CD8-positive, alpha-beta memory T cell (primary cell): ENCODE results near the gene MRPS26. TPM values are rescaled to one million over a fixed set of nuclear protein-coding genes. Genes with fewer than 3 reads are reported as not detected.

ENCODE experiments used
- CTCF ChIA-PET: fragments of 350-600 bp; sonication (Branson Sonifier 250); formaldehyde crosslinking; loops from one replicate; lab custom pipeline; 2021; ENCODE audit warnings: antibody characterized with exemption; lab: Charles Lee
- POLR2A ChIA-PET: fragments of 350-600 bp; sonication (Branson Sonifier 250); formaldehyde crosslinking; loops from one replicate; lab custom pipeline; 2021; ENCODE audit warnings: antibody characterized with exemption; lab: Charles Lee
- DNase-seq, 5 donors: peaks; one replicate each; pipeline versions ENCODE4 v3.0.0 to v3.0.0-alpha.2; 2020 to 2022; ENCODE audit warnings: mixed read lengths in 1 of 5
- H3K27ac ChIP-seq: one replicate; pipeline ENCODE4 v1.7.0; 2013; ENCODE audit warnings: low read depth, mild to moderate bottlenecking, low read length, moderate library complexity
- H3K27me3 ChIP-seq: 2 replicates; pipeline ENCODE4 v1.7.0; 2013; ENCODE audit warnings: low read length, mild to moderate bottlenecking; ENCODE audit not compliant: insufficient read depth, poor library complexity, severe bottlenecking
- H3K36me3 ChIP-seq: 2 replicates; pipeline ENCODE4 v1.7.0; 2013; ENCODE audit warnings: mild to moderate bottlenecking, low read length, moderate library complexity; ENCODE audit not compliant: insufficient read depth
- H3K4me1 ChIP-seq: 2 replicates; pipeline ENCODE4 v1.7.0; 2013; ENCODE audit warnings: mild to moderate bottlenecking, low read length, moderate library complexity; ENCODE audit not compliant: insufficient read depth
- H3K4me3 ChIP-seq: 2 replicates; pipeline ENCODE4 v1.7.0; 2013; ENCODE audit warnings: mild to moderate bottlenecking, low read length
- H3K9me3 ChIP-seq: 2 replicates; pipeline ENCODE4 v1.7.0; 2013; ENCODE audit warnings: mild to moderate bottlenecking, low read length
- H3K27ac Mint-ChIP-seq, 8 donors: one replicate each; pipeline ENCODE4 v1.8.0; 2020 to 2021; ENCODE audit warnings: mixed read lengths in 8 of 8, mild to moderate bottlenecking in 6 of 8, inconsistent platforms in 3 of 8, moderate library complexity in 3 of 8
- H3K27me3 Mint-ChIP-seq, 2 donors: one replicate each; pipeline ENCODE4 v1.8.0; 2020 to 2021; ENCODE audit warnings: mixed read lengths in 2 of 2, mild to moderate bottlenecking in 1 of 2, moderate library complexity in 1 of 2
- H3K36me3 Mint-ChIP-seq, 3 donors: one replicate each; pipeline ENCODE4 v1.8.0; 2020 to 2021; ENCODE audit warnings: mixed read lengths in 3 of 3, inconsistent platforms in 1 of 3, mild to moderate bottlenecking in 1 of 3
- H3K4me1 Mint-ChIP-seq, 3 donors: one replicate each; pipeline ENCODE4 v1.8.0; 2020 to 2021; ENCODE audit warnings: mixed read lengths in 3 of 3, inconsistent platforms in 1 of 3, mild to moderate bottlenecking in 1 of 3
- H3K4me3 Mint-ChIP-seq, 7 donors: one replicate each; pipeline ENCODE4 v1.8.0; 2020 to 2021; ENCODE audit warnings: mixed read lengths in 7 of 7, mild to moderate bottlenecking in 6 of 7, moderate library complexity in 4 of 7, inconsistent platforms in 2 of 7
- H3K9me3 Mint-ChIP-seq, 5 donors: one replicate each; pipeline ENCODE4 v1.8.0; 2020 to 2022; ENCODE audit warnings: mixed read lengths in 5 of 5, mild to moderate bottlenecking in 3 of 5, moderate library complexity in 2 of 5, inconsistent platforms in 1 of 5
- polyA plus RNA-seq: library from polyadenylated mRNA; unstranded; fragments of 300-500 nt; fragmentation: Illumina TruSeq; gene quantifications from one replicate; pipeline ENCODE4 v1.2.3, GENCODE V29; 2021
- total RNA-seq, 2 experiments: library from RNA; stranded (reverse); gene quantifications; one replicate each; pipeline ENCODE4 v1.2.3, GENCODE V29; 2021

The MRPS26 gene
- total and polyA plus RNA-seq, 3 experiments from 2014 or later, result 61.9 to 90.8 (median 89.8) TPM

- Mint-ChIP-seq H3K4me1 (no peaks in the 10 kb centered on the region), H3K27me3 (peaks cover 0 to 2% of the 10 kb centered on the region in 2 donors), H3K27ac (no peak overlapping the region), H3K36me3 (peaks cover 0 to 63% (median 10%) of the 10 kb centered on the region in 3 donors), H3K4me3 (no peak overlapping the region), H3K9me3 (no peaks in the 10 kb centered on the region)
- H3K4me3 ChIP-seq, result no peak overlapping the region
- peaks cover 41% of the 10 kb centered on the region for H3K36me3 ChIP-seq
- H3K27ac ChIP-seq, result no peak overlapping the region
- H3K27me3 ChIP-seq, result no peaks in the 10 kb centered on the region
- CTCF ChIA-PET, result no interaction called here
- H3K4me1 ChIP-seq, result no peaks in the 10 kb centered on the region
- H3K9me3 ChIP-seq, result no peaks in the 10 kb centered on the region
- no peak for DNase-seq
- POLR2A ChIA-PET, result no interaction called here
Measured at GRCh38 chr20:3032624-3033023, 13.2 kb upstream of the MRPS26 start.

- H3K27ac ChIP-seq, result no peak overlapping the region
- H3K4me3 ChIP-seq, result no peak overlapping the region
- H3K4me1 Mint-ChIP-seq, result peaks cover 4 to 11% (median 4%) of the 10 kb centered on the region in 3 donors
- no peaks in the 10 kb centered on the region for H3K9me3 ChIP-seq
- no peaks in the 10 kb centered on the region for H3K27me3 ChIP-seq
- no peaks in the 10 kb centered on the region for H3K9me3 Mint-ChIP-seq
- POLR2A ChIA-PET, result interaction anchor here (0.6 kb wide), 1 partner anchor 12 kb away, joined by 3 read pairs; no protein-coding TSS in a partner anchor
- no peak for DNase-seq
- peaks cover 0 to 68% (median 20%) of the 10 kb centered on the region in 3 donors for H3K36me3 Mint-ChIP-seq
- no peaks in the 10 kb centered on the region for H3K4me1 ChIP-seq
- H3K27ac Mint-ChIP-seq, result peak overlapping the region in 1 of 8 donors; percentile 17
- H3K36me3 ChIP-seq, result peaks cover 52% of the 10 kb centered on the region
- H3K4me3 Mint-ChIP-seq, result no peak overlapping the region
- H3K27me3 Mint-ChIP-seq, result peaks cover 0 to 3% of the 10 kb centered on the region in 2 donors
- CTCF ChIA-PET, result no interaction called here
Measured at GRCh38 chr20:3037654-3038053, 8.2 kb upstream of the MRPS26 start.

GRCh38 chr20:3038454-3038853, 7.4 kb upstream of the MRPS26 start:
- Histone ChIP-seq H3K9me3 (no peaks in the 10 kb centered on the region), H3K4me3 (no peak overlapping the region), H3K36me3 (peaks cover 52% of the 10 kb centered on the region), H3K27ac (no peak overlapping the region), H3K27me3 (no peaks in the 10 kb centered on the region), H3K4me1 (no peaks in the 10 kb centered on the region)
- Mint-ChIP-seq H3K4me3 (no peak overlapping the region), H3K4me1 (peaks cover 4 to 11% (median 4%) of the 10 kb centered on the region in 3 donors), H3K36me3 (peaks cover 0 to 68% (median 20%) of the 10 kb centered on the region in 3 donors), H3K9me3 (no peaks in the 10 kb centered on the region), H3K27me3 (peaks cover 0 to 3% of the 10 kb centered on the region in 2 donors), H3K27ac (peak overlapping the region in 3 of 8 donors; percentile 12 to 76 (median 34))
- no peak for DNase-seq
- POLR2A ChIA-PET, result interaction anchor here (0.6 kb wide), 1 partner anchor 13 kb away, joined by 3 read pairs; no protein-coding TSS in a partner anchor
- CTCF ChIA-PET, result no interaction called here

- H3K9me3 Mint-ChIP-seq, result no peaks in the 10 kb centered on the region
- H3K27me3 ChIP-seq, result no peaks in the 10 kb centered on the region
Measured at GRCh38 chr20:3039426-3039825, 6.4 kb upstream of the MRPS26 start.

GRCh38 chr20:3040086-3040485, 5.8 kb upstream of the MRPS26 start:
- POLR2A ChIA-PET, result no interaction called here

More at GRCh38 chr20:3039426-3039825, 6.4 kb upstream of the MRPS26 start:
- peaks cover 0 to 62% (median 20%) of the 10 kb centered on the region in 3 donors for H3K36me3 Mint-ChIP-seq
- H3K4me1 Mint-ChIP-seq, result peaks cover 4 to 11% (median 4%) of the 10 kb centered on the region in 3 donors
- H3K4me3 Mint-ChIP-seq, result peak overlapping the region in 1 of 7 donors; percentile 71
- peak overlapping the region in 3 of 8 donors; percentile 17 to 74 (median 40) for H3K27ac Mint-ChIP-seq
- ChIA-PET POLR2A (no interaction called here), CTCF (no interaction called here)
- H3K36me3 ChIP-seq, result peaks cover 52% of the 10 kb centered on the region
- H3K27ac ChIP-seq, result no peak overlapping the region
- peaks cover 0 to 5% of the 10 kb centered on the region in 2 donors for H3K27me3 Mint-ChIP-seq
- no peak overlapping the region for H3K4me3 ChIP-seq
- DNase-seq, result no peak
- no peaks in the 10 kb centered on the region for H3K9me3 ChIP-seq
- no peaks in the 10 kb centered on the region for H3K4me1 ChIP-seq

GRCh38 chr20:3041854-3042409, 3.9 kb upstream of the MRPS26 start:
- Histone ChIP-seq H3K27me3 (no peaks in the 10 kb centered on the region), H3K27ac (no peak overlapping the region), H3K4me1 (peaks cover 8% of the 10 kb centered on the region), H3K36me3 (peaks cover 29% of the 10 kb centered on the region), H3K9me3 (no peaks in the 10 kb centered on the region), H3K4me3 (no peak overlapping the region)
- Mint-ChIP-seq H3K27ac (peak overlapping the region in 5 of 8 donors; percentile 11 to 82 (median 36)), H3K4me1 (peaks cover 14 to 21% (median 18%) of the 10 kb centered on the region in 3 donors), H3K36me3 (peaks cover 0 to 44% (median 14%) of the 10 kb centered on the region in 3 donors), H3K9me3 (no peaks in the 10 kb centered on the region), H3K4me3 (no peak overlapping the region), H3K27me3 (peaks cover 0 to 3% of the 10 kb centered on the region in 2 donors)
- ChIA-PET POLR2A (interaction anchor here (1.3 kb wide), 1 partner anchor 12 kb away, joined by 3 read pairs; no protein-coding TSS in a partner anchor), CTCF (interaction anchor here (1.0 kb wide), 1 partner anchor 12 kb away, joined by 3 read pairs; no protein-coding TSS in a partner anchor)
- DNase-seq, result no peak

More at GRCh38 chr20:3040086-3040485, 5.8 kb upstream of the MRPS26 start:
- Histone ChIP-seq H3K27me3 (no peaks in the 10 kb centered on the region), H3K9me3 (no peaks in the 10 kb centered on the region), H3K27ac (no peak overlapping the region), H3K4me1 (peaks cover 2% of the 10 kb centered on the region), H3K4me3 (no peak overlapping the region), H3K36me3 (peaks cover 47% of the 10 kb centered on the region)
- CTCF ChIA-PET, result no interaction called here
- Mint-ChIP-seq H3K36me3 (peaks cover 0 to 55% (median 20%) of the 10 kb centered on the region in 3 donors), H3K4me1 (peaks cover 7 to 13% (median 10%) of the 10 kb centered on the region in 3 donors), H3K27me3 (peaks cover 0 to 5% of the 10 kb centered on the region in 2 donors), H3K9me3 (no peaks in the 10 kb centered on the region), H3K27ac (peak overlapping the region in 4 of 8 donors; percentile 2 to 71 (median 4)), H3K4me3 (no peak overlapping the region)
- no peak for DNase-seq

- no peaks in the 10 kb centered on the region for H3K27me3 ChIP-seq
- Mint-ChIP-seq H3K9me3 (no peaks in the 10 kb centered on the region), H3K4me1 (peaks cover 16 to 25% (median 24%) of the 10 kb centered on the region in 3 donors), H3K27me3 (peaks cover 0 to 3% of the 10 kb centered on the region in 2 donors), H3K36me3 (peaks cover 0 to 42% (median 14%) of the 10 kb centered on the region in 3 donors), H3K4me3 (no peak overlapping the region), H3K27ac (peak overlapping the region in 1 of 8 donors; percentile 52)
- ChIA-PET POLR2A (no interaction called here), CTCF (interaction anchor here (0.9 to 1.0 kb wide), 2 partner anchors 11 kb away, joined by 3 to 4 read pairs; no protein-coding TSS in a partner anchor)
- no peak for DNase-seq
- H3K27ac ChIP-seq, result no peak overlapping the region
- peaks cover 12% of the 10 kb centered on the region for H3K4me1 ChIP-seq
- H3K4me3 ChIP-seq, result no peak overlapping the region
- H3K36me3 ChIP-seq, result peaks cover 22% of the 10 kb centered on the region
- no peaks in the 10 kb centered on the region for H3K9me3 ChIP-seq
Measured at GRCh38 chr20:3042625-3043024, 3.2 kb upstream of the MRPS26 start.

- Mint-ChIP-seq H3K9me3 (no peaks in the 10 kb centered on the region), H3K4me3 (peak within 1 kb of the TSS in 2 of 7 donors; percentile 88 to 92), H3K4me1 (peaks cover 16 to 28% (median 24%) of the 10 kb centered on the region in 3 donors), H3K27me3 (peaks cover 0 to 3% of the 10 kb centered on the region in 2 donors), H3K36me3 (peaks cover 0 to 43% (median 14%) of the 10 kb centered on the region in 3 donors), H3K27ac (peak within 1 kb of the TSS in 5 of 8 donors; percentile 14 to 52 (median 52))
- POLR2A ChIA-PET, result interaction anchor here (0.6 to 0.7 kb wide), 2 partner anchors 10 to 395 kb away, joined by 3 to 5 read pairs; no protein-coding TSS in a partner anchor
- Histone ChIP-seq H3K4me3 (no peak within 1 kb of the TSS), H3K27ac (no peak within 1 kb of the TSS), H3K9me3 (no peaks in the 10 kb centered on the region), H3K27me3 (no peaks in the 10 kb centered on the region), H3K36me3 (peaks cover 16% of the 10 kb centered on the region), H3K4me1 (peaks cover 15% of the 10 kb centered on the region)
- CTCF ChIA-PET, result interaction anchor here (0.9 kb wide), 1 partner anchor 10 kb away, joined by 4 read pairs; no protein-coding TSS in a partner anchor
- DNase-seq, result no peak
Measured at GRCh38 chr20:3043322-3043721, 2.5 kb upstream of the MRPS26 start, which contains the start of gene GNRH2. GNRH2 (plus strand) TSS chr20:3043622; CDS start chr20:3044415, 793 bp downstream.
